HS-5 (cell line): ENCODE results near the gene RFX7.

Experiments used
- DNase-seq: peaks from one replicate; pipeline ENCODE4 v3.0.0-alpha.2; 2012; ENCODE audit warnings: low read depth

RFX7 gene

DNA sequence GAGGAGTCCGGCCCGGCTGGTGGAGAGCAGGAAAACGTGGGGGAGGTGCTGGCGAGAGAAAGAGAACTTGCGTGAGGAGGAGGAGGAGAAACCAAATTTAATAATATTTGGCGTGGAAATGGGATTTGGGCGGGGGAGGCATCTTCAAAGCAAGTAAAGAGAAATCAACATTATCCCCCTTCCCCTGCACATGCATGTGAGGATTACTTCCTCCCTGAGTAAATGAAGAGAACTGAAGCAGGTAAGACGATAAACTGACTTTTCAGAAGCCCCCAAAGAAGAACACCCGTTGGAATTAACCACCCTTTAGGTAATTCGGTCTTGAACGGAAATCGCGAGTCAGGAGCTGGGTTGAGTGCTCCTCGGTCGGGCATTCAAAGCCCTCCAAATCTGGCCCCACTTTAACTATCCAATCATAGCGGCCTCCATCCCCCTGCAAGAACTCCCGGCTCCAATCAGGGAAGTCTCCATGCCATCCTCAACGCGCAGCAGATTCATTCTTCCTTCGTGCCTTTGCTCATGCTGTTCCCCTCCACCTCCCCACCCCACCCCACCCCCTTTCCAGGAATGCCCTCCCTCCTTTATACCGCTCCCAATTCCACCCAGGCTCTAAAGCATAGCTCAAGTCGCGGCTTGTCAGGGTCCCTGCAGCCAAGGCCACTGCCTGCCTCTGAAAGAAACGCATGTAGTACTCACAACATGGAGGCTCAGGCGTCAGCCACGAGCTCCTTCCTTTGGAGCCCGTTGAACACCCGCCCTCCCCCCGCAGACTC is 545 bp upstream of the RFX7 start:
- no peak for DNase-seq

DNA sequence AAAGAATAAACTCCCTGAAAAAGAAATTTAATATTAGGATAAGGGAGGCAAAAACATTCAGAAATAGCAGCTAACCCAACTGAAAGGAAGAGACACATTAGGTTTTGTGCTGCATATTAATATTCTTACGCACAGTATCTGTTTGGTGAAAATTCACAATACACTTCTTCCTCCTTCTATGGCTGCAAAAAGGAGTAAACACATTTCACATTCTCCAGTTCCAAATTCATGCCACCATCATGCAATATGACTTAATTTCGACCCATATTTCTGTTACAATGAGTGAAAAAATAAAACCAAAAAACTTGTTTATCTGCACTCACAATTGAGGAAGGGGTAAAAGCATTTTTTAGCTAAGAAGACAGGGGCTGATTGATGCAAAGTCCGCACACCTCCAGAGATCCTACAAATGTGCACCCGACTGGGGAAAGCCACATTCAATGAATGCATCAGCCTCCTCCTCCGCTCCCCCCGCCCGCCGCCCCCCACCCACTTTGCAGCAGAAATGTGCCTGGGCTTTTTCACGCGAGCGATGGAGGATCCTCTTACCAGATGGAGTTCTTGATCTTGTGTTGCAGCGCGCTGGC is 1.0 kb downstream of the RFX7 start:
- no peak for DNase-seq

DNA sequence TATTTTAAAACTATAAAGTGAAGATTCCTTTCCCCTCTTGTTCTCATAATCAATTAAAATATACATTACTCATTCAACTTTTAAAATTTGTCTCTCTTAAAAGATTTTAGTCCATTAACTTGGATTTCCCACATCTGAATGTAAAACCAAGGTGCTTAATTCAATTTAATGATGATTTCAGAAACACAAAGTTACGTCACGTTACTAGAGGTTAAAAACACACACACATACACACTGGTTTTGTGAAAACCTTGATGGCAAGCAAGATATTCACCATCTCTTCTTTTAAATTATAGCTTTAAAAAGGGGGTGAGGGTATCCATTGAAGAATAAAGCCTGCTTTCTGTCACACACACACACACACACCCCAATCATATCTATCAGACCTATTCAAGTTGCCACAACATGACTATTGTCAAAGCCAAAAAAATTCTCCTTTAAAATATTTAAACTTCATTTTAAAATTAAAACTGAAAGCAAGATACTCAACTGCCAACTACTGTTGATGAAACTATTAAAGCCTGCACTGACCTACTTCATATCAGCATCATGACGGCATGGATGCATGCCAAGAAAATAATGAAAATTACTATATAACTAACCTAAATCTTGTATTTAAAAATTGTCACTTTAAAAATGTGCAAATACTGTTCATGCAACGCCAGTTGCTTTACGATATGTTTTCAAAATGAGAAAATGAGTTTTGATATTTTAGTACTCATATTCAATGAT is 2.1 kb downstream of the RFX7 start:
- DNase-seq = no peak

- DNase-seq = no peak
Observed at GRCh38 chr15:56240390-56240789, 3.3 kb downstream of the RFX7 start.

DNA sequence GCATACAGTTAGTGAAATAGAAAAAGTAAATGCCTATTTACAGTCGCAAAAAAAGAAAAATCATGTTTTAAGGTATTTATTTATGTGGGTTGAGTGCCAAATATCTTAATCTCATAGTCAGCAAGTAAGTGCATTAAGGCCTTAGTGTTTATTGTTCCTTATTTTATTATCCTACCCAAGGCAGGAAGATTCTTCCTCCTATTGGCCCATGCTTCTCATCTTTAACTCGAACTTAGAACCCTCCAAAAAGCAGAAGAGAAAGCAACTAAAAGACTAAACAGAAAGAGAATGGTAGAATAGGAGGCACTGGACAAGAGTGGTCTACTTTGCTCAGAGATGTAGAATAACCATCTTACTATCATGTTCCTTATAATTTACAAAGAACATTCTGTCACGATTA is 7.5 kb downstream of the RFX7 start:
- DNase-seq = no peak

GRCh38 chr15:56234804-56235203 is 8.9 kb downstream of the RFX7 start:
- DNase-seq = no peak

GRCh38 chr15:56233549-56233948 is 10.1 kb downstream of the RFX7 start:
- no peak for DNase-seq

DNA sequence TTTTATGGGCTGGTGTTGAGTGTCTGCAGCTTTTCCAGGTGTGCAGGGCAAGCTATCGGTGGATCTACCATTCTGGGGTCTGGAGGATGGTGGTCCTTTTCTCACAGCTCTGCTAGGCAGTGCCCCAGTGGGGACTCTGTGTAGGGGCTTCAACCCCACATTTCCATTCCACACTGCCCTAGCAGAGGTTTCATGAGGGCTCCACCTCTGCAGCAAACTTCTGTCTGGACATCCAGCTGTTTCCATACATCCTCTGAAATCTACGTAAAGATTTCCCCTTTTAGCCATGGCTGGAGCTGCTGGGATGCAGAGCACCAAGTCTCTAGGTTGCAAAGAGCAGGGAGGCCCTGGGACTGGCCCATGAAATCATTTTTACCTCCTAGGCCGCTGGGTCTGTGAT is 11.6 kb downstream of the RFX7 start:
- no peak for DNase-seq

DNA sequence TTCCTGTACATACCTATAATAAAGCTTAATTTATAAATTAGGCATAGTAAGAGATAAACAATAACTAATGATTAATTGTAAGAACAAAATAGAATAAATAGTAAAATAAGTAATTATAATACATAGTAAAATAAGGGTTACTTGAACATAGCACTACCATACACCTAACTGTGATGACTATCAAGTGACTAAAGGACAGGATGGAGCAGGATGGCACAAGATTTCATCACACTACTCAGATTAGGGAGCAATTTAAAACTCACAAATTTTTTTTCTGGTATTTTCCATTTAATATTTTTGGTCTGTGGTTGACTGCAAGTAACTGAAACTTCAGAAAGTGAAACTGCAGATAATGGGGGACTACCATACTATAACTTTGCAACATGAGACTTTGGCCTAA is 14.8 kb downstream of the RFX7 start:
- no peak for DNase-seq

DNA sequence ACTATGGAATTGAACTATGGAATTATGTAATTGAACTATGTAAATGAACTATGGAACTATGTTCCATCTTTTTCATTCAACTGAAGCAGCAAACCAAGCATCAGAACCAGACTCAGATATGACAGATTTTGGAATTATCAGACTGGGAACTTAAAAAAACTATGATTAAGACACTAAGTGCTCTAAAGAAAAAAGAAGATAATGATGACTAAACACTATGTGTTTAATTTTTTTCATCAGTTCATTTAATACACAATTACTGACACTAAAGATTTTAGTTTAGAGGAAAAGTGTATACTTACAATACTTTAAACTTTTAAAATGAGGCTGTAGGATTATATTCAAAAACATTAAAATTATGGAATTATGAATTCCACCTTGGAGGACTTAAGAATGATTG is 15.3 kb downstream of the RFX7 start:
- no peak for DNase-seq

DNA sequence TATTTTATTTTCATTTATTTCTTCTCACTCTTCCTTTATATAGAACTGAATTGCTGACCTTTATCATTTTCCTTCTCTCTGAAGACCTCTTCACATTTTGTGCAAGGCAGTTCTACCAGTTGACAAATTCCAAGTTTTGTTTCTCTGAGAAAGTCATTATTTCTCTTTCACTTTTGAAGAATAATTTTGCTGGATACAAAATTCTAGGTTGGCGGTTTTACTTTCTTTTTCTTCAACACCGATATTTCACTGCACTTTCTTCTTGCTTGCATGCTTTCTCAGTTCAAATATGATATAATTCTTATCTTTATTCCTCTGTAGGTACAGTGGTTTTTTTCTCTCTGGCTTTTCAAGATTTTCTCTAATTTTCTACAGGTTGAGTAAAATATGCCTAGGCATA is 15.9 kb downstream of the RFX7 start:
- no peak for DNase-seq

DNA sequence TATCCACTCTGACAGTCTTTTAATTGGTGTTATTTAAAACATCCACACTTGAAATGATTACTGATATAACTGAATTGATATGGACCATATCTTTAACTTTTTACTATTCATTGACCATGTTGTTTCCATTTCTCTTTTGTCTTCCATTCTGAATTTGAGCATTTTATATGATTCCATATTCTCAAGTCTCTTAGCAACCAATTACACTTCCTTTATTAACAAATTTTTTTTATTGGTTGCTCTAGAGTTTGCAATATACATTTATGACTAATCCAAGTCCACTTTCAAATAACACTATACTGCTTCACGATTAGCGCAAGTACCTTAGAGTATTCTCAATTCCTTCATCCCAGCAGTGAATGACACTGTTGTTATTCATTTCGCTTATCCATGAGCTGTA is 16.4 kb downstream of the RFX7 start:
- DNase-seq = no peak

- DNase-seq = no peak
Observed at GRCh38 chr15:56225520-56225919, 18.2 kb downstream of the RFX7 start.

DNA sequence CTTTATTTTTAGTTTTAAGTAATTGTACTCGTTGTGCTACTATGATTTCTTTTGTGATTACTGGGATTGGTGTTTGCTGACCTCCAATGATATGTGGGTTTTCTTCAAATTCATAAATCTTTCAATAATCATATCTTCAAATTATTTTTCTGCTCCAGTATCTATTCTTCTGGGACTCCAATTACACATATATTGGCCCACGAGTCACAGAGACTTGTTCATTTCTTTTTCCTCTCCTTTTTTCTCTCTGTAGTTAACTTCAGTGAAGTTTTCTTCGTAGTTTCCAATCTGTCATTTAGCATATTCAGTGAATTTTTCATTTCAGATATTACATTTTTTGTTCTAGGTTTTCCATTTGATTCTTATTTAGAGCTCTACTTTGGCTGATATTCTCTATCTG is 21.4 kb downstream of the RFX7 start:
- no peak for DNase-seq

GRCh38 chr15:56217341-56217740 is 26.3 kb downstream of the RFX7 start:
- DNase-seq = no peak

DNA sequence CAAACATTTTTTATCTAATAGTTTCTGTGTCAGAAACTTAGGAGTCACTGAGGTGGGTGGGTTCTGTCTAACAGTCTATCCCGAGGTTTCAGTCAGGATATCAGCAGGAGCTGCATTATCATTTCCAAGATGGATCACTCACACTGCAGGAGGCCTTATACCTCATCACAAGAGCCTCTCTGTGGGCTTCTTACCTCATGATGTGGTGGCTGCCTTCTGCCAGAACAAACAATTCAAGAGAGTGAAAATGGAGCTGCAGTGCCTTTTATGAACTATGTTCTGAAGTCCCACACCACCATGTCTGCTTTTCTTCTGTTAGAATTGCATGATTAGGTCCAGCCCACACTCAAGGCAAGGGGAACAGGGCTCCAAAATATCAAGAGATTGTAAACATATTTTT is 27.9 kb downstream of the RFX7 start:
- DNase-seq = no peak

DNA sequence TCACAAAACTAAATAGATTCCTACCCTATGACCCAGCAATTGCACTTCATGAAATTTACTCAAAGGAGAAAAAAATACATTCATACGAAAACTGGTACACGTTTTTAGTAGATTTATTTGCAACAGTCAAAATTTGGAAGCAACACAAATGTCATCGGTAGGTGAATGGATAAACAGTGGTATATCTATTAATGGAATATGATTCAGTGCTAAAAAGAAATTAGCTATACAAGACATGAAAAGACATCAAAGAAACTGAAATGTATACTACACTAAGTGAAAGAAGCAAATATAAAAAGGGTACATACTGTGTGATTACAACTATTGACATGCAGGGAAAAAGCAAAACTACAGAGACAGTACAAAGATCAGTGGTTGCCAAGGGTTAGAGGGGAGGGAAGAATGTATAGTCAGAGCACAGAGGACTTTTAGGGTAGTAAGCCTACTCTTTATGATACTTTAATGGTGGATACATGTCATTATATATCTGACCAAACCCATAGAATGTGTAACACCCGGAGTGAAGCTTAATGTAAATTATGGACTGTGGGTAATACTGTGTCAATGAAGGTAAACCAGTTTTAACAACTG is 31.6 kb downstream of the RFX7 start:
- no peak for DNase-seq

DNA sequence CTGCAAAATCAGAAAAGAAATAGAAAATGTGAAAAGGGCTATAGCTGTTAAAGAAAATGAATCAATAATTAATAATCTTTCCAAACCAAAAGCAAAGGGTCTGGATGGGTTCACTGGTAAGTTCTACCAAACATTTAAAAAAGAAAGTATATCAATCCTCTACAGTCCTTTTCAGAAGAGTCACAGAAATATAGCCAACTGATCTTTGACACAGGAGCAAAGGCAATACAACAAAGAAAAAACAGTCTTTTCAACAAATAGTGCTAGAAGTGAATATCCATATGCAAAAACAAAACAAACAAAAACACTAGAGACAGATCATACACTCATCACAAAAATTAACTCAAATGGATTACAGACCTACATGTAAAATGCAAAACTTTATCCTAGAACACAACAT is 32.6 kb downstream of the RFX7 start:
- no peak for DNase-seq

DNA sequence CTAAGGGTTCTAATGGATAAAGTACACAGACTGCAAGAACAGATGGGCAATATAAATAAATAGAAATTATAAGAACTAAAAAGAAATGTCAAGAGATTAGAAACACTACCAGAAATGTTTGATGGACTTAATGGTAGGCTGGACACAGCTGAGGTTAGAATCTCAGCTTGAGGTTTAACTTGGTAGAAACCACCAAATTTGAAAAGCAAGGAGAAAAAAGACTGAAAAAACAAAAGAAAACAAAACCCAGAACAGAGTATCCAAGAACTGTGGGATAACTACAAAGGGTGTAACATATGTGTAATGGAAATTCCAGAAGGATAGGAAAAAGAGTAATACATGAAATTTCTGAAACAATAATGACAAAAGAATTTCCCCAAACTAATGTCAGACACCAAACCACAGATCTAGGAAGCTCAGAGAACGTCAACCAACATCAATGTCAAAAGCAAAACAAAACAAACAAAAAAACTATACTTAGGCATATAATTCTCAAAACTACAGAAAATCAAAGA is 35.0 kb downstream of the RFX7 start:
- DNase-seq = no peak

- DNase-seq = no peak
Observed at GRCh38 chr15:56208185-56208584, 35.5 kb downstream of the RFX7 start.

GRCh38 chr15:56207711-56208110 is 36.0 kb downstream of the RFX7 start:
- DNase-seq = no peak

GRCh38 chr15:56207092-56207491 is 36.6 kb downstream of the RFX7 start:
- DNase-seq = no peak
